T-cell (primary cell): ENCODE results near the gene TRPM1. TPM values are rescaled to one million over a fixed set of nuclear protein-coding genes. Genes with fewer than 3 reads are reported as not detected.
A peak's percentile ranks its signal among the peaks of the same experiment; 100 is the strongest.

ENCODE experiments used
- ATAC-seq, 4 experiments: fragments of 200-7000 bp in 3 of 4; fragments of 150-1000 bp in 1 of 4; cut with Tn5 transposase; replicated peaks in 1 of 4; 1 replicate in 3 of 4; 2 replicates in 1 of 4; pipeline ENCODE4 v1.10.0; 2021; ENCODE audit warnings: moderate library complexity in 3 of 4, mild to moderate bottlenecking in 2 of 4, moderate number of reproducible peaks in 1 of 4
- CTCF ChIA-PET, 2 donors: fragments of 300-600 bp; sonication (Branson Sonifier 250); formaldehyde crosslinking; loops; one replicate each; lab custom pipeline; 2022; ENCODE audit warnings: antibody characterized with exemption in 2 of 2; lab: Charles Lee
- POLR2A ChIA-PET, 2 donors: fragments of 300-600 bp; sonication (Branson Sonifier 250); formaldehyde crosslinking; loops; one replicate each; lab custom pipeline; 2022; ENCODE audit warnings: antibody characterized with exemption in 2 of 2; lab: Charles Lee
- DNase-seq, 35 experiments: peaks; one replicate each; pipeline versions ENCODE4 v3.0.0 to v3.0.0-alpha.2; 2013 to 2023
- H3K27ac ChIP-seq: one replicate; pipeline ENCODE4 v1.5.1; 2013; ENCODE audit warnings: low read length
- H3K27me3 ChIP-seq, 2 experiments: replicated peaks in 1 of 2; 1 replicate in 1 of 2; 2 replicates in 1 of 2; pipeline versions ENCODE4 v1.6.1 to v1.7.0; 2013; ENCODE audit warnings: low read length in 1 of 2, mixed read lengths in 1 of 2; ENCODE audit not compliant: control insufficient read depth in 2 of 2, insufficient read depth in 2 of 2; ENCODE audit errors: extremely low read depth in 1 of 2
- H3K36me3 ChIP-seq, 2 donors: 1 replicate in 1 of 2; 2 replicates in 1 of 2; pipeline versions ENCODE4 v1.6.1 to v1.7.0; 2013; ENCODE audit warnings: low read length in 1 of 2; ENCODE audit not compliant: control insufficient read depth in 2 of 2, insufficient read depth in 1 of 2; ENCODE audit errors: extremely low read depth in 1 of 2
- H3K4me1 ChIP-seq, 2 experiments: 1 replicate in 1 of 2; 2 replicates in 1 of 2; pipeline versions ENCODE4 v1.6.1 to v1.7.0; 2013; ENCODE audit warnings: low read length in 2 of 2, mixed read lengths in 1 of 2; ENCODE audit not compliant: insufficient read depth in 2 of 2, control insufficient read depth in 1 of 2; ENCODE audit errors: extremely low read depth in 1 of 2
- H3K4me3 ChIP-seq, 2 donors: 1 replicate in 1 of 2; 2 replicates in 1 of 2; pipeline versions ENCODE4 v1.5.1 to v1.7.0; 2013; ENCODE audit warnings: mild to moderate bottlenecking in 2 of 2, low read length in 1 of 2, moderate library complexity in 1 of 2; ENCODE audit not compliant: control insufficient read depth in 1 of 2; ENCODE audit errors: extremely low read depth in 1 of 2
- H3K9me3 ChIP-seq: 2 replicates; pipeline ENCODE4 v1.7.0; 2013
- H3K27ac Mint-ChIP-seq, 2 donors: one replicate each; pipeline ENCODE4 v1.8.0; 2020 to 2021; ENCODE audit warnings: mild to moderate bottlenecking in 2 of 2, mixed read lengths in 2 of 2
- H3K27me3 Mint-ChIP-seq, 2 donors: one replicate each; pipeline ENCODE4 v1.8.0; 2021 to 2022; ENCODE audit warnings: mixed read lengths in 2 of 2
- H3K36me3 Mint-ChIP-seq: one replicate; pipeline ENCODE4 v1.8.0; 2021; ENCODE audit warnings: mixed read lengths
- H3K4me1 Mint-ChIP-seq, 3 donors: one replicate each; pipeline ENCODE4 v1.8.0; 2020 to 2022; ENCODE audit warnings: mixed read lengths in 3 of 3, mild to moderate bottlenecking in 1 of 3
- H3K4me3 Mint-ChIP-seq, 3 donors: one replicate each; pipeline ENCODE4 v1.8.0; 2020 to 2022; ENCODE audit warnings: mild to moderate bottlenecking in 3 of 3, mixed read lengths in 3 of 3, moderate library complexity in 3 of 3
- H3K9me3 Mint-ChIP-seq, 3 donors: one replicate each; pipeline ENCODE4 v1.8.0; 2020 to 2022; ENCODE audit warnings: mixed read lengths in 3 of 3
- WGBS: methylation state at CpG from one replicate; pipeline ENCODE4 v1.1.5; 2013; ENCODE audit warnings: missing lambda C conversion rate; ENCODE audit not compliant: insufficient coverage; 5-methylcytosine and 5-hydroxymethylcytosine counted together
- total RNA-seq, 35 experiments: library from RNA in 6 of 35; stranded (reverse) in 6 of 35; fragments of 120-200 nt in 1 of 35; gene quantifications; one replicate each; pipeline versions ENCODE4 v1.2.1 to v1.2.4 and lab custom pipeline; 2013 to 2026

Gene TRPM1
- total RNA-seq, 5 donors from 2014 or later (not counting 1 experiment from before 2014, with no cell fraction given), result not detected

- no peak overlapping the region for H3K4me3 ChIP-seq
- ChIA-PET CTCF (interaction anchor here in 1 of 2 donors (0.7 kb wide), 1 partner anchor 300 kb away, joined by 3 read pairs; no protein-coding TSS in a partner anchor), POLR2A (no interaction called here)
- H3K27ac Mint-ChIP-seq, result peak overlapping the region; percentile 22 to 73
- peaks cover 18 to 80% of the 10 kb centered on the region in 2 donors for H3K36me3 ChIP-seq
- H3K4me1 Mint-ChIP-seq, result no peaks in the 10 kb centered on the region
- no peak overlapping the region for H3K27ac ChIP-seq
- no peak for ATAC-seq
- H3K4me1 ChIP-seq, result no peaks in the 10 kb centered on the region
- peaks cover 2% of the 10 kb centered on the region for H3K9me3 ChIP-seq
- no peaks in the 10 kb centered on the region for H3K27me3 ChIP-seq
- no peak overlapping the region for H3K4me3 Mint-ChIP-seq
- H3K27me3 Mint-ChIP-seq, result no peaks in the 10 kb centered on the region
- H3K36me3 Mint-ChIP-seq, result peaks cover 80% of the 10 kb centered on the region
- DNase-seq, result no peak
- WGBS, result 96% methylated on average over 5 of the region's 7 CpGs
- H3K9me3 Mint-ChIP-seq, result peaks cover 0 to 2% (median 0%) of the 10 kb centered on the region in 3 donors
Observed at GRCh38 chr15:30953731-30954378, 147.7 kb downstream of the TRPM1 start.

GRCh38 chr15:30953183-30953582 lies 148.3 kb downstream of the TRPM1 start:
- no peak overlapping the region for H3K27ac Mint-ChIP-seq
- H3K4me3 Mint-ChIP-seq, result no peak overlapping the region
- Histone ChIP-seq H3K36me3 (peaks cover 19 to 76% of the 10 kb centered on the region in 2 donors), H3K4me3 (no peak overlapping the region), H3K27me3 (no peaks in the 10 kb centered on the region), H3K9me3 (peaks cover 2% of the 10 kb centered on the region), H3K27ac (no peak overlapping the region), H3K4me1 (no peaks in the 10 kb centered on the region)
- no peaks in the 10 kb centered on the region for H3K4me1 Mint-ChIP-seq
- H3K36me3 Mint-ChIP-seq, result peaks cover 82% of the 10 kb centered on the region
- no peaks in the 10 kb centered on the region for H3K27me3 Mint-ChIP-seq
- CTCF ChIA-PET, result interaction anchor here in 1 of 2 donors (0.7 kb wide), 1 partner anchor 301 kb away, joined by 3 read pairs; no protein-coding TSS in a partner anchor
- ATAC-seq (no peak), DNase-seq (no peak)
- POLR2A ChIA-PET, result no interaction called here
- H3K9me3 Mint-ChIP-seq, result peaks cover 0 to 2% (median 0%) of the 10 kb centered on the region in 3 donors
- WGBS, result 98% methylated on average over 5 of the region's 7 CpGs

Other genes starting within 250 kb of the TRPM1 start
- gene FAN1, start 197.8 kb downstream of the TRPM1 start, total RNA-seq, result 10 to 100 TPM; 21.2 to 31.2 (median 26.7) TPM
- gene MTMR10, start 110.1 kb downstream of the TRPM1 start, total RNA-seq, result 10 to 100 TPM; 29.2 to 40.7 (median 33.1) TPM
- 100 to 1,000 TPM; 218 to 327 (median 288) TPM for gene KLF13, start 225.1 kb upstream of the TRPM1 start, total RNA-seq